Progenitor cell of endocrine pancreas (in vitro differentiated cells): ENCODE measurements around the gene LGALS9. TPM values are rescaled to one million over a fixed set of nuclear protein-coding genes. Genes with fewer than 3 reads are reported as not detected.
A peak's percentile ranks its signal among the peaks of the same experiment; 100 is the strongest.
"Not testable (repeated sequence)": the region's sequence is repeated elsewhere in the genome, so short reads cannot be mapped to it uniquely, and the experiment has no call there.

Source experiments
- DNase-seq: peaks from one replicate; pipeline ENCODE4 v3.0.0; 2021; ENCODE audit warnings: low spot score; ENCODE audit not compliant: unreplicated experiment
- H3K27ac Mint-ChIP-seq: 2 replicates; pipeline ENCODE4 v1.8.0; 2021; ENCODE audit warnings: mild to moderate bottlenecking, moderate library complexity, mixed read lengths
- H3K27me3 Mint-ChIP-seq: 2 replicates; pipeline ENCODE4 v1.8.0; 2021; ENCODE audit warnings: mixed read lengths
- H3K36me3 Mint-ChIP-seq: 2 replicates; pipeline ENCODE4 v1.8.0; 2022; ENCODE audit warnings: mixed read lengths; ENCODE audit not compliant: insufficient read depth
- H3K4me1 Mint-ChIP-seq: 2 replicates; pipeline ENCODE4 v1.8.0; 2021; ENCODE audit warnings: low read depth, mixed read lengths
- H3K4me3 Mint-ChIP-seq: 2 replicates; pipeline ENCODE4 v1.8.0; 2021; ENCODE audit warnings: low read depth, mild to moderate bottlenecking, moderate library complexity, mixed read lengths
- H3K9me3 Mint-ChIP-seq: 2 replicates; pipeline ENCODE4 v1.8.0; 2021; ENCODE audit warnings: low read depth, mixed read lengths
- total RNA-seq: library from RNA; stranded (reverse); gene quantifications from 2 replicates; pipeline ENCODE4 v1.2.1, GENCODE V29; 2021
- TF ChIP-seq, protein P1 (sequence below): fragments of 200-600 bp; sonication (generic); IDR thresholded peaks from one replicate; pipeline ENCODE4 v1.5.0; 2021; ENCODE audit warnings: antibody characterized with exemption, mild to moderate bottlenecking; ENCODE audit not compliant: unreplicated experiment

Gene LGALS9
- total RNA-seq, 1 donor from 2014 or later = 2.1 TPM

DNA sequence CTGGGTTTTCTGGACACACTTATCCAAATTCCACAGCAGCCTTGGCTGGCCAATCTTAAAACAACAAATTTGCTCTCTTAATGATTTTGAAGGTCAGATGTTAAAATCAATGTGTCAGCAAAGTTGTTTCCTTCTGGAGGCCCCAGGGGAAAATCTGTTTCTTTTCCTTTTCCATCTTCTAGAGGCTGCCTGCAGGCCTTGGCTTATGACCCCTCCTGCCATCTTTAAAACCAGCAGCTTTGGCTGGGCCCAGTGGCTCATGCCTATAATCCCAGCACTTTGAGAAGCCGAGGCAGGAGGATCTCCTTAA, 3.0 kb downstream of the LGALS9 start:
- H3K27ac Mint-ChIP-seq = peak overlapping the region; percentile 29
- H3K4me3 Mint-ChIP-seq = no peak overlapping the region
- DNase-seq = no peak
- TF ChIP-seq, protein P1, sequence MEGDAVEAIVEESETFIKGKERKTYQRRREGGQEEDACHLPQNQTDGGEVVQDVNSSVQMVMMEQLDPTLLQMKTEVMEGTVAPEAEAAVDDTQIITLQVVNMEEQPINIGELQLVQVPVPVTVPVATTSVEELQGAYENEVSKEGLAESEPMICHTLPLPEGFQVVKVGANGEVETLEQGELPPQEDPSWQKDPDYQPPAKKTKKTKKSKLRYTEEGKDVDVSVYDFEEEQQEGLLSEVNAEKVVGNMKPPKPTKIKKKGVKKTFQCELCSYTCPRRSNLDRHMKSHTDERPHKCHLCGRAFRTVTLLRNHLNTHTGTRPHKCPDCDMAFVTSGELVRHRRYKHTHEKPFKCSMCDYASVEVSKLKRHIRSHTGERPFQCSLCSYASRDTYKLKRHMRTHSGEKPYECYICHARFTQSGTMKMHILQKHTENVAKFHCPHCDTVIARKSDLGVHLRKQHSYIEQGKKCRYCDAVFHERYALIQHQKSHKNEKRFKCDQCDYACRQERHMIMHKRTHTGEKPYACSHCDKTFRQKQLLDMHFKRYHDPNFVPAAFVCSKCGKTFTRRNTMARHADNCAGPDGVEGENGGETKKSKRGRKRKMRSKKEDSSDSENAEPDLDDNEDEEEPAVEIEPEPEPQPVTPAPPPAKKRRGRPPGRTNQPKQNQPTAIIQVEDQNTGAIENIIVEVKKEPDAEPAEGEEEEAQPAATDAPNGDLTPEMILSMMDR = no peak
- H3K36me3 Mint-ChIP-seq = no peaks in the 10 kb centered on the region
- no peaks in the 10 kb centered on the region for H3K27me3 Mint-ChIP-seq
- H3K9me3 Mint-ChIP-seq = no peaks in the 10 kb centered on the region
- peaks cover 6% of the 10 kb centered on the region for H3K4me1 Mint-ChIP-seq

DNA sequence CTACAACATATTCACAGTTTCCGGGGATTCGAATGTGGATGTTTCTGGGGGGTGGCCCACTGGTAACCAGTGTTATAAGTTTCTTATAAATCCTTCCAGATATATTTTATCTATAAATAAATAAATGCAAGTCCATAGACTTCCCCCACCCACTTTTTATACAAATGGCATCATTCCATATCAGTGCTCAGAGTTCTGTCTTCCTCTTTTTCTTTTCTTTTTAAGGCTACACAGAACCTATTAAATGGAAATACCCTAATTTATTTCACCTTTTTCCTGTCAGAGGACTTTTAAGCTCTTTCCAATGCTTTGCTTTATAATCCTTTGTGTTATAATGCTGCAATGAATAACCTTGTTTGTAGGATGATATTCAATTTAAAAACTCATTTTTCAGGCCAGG, 3.8 kb downstream of the LGALS9 start:
- H3K4me1 Mint-ChIP-seq = peaks cover 6% of the 10 kb centered on the region
- TF ChIP-seq, protein P1 = no peak
- H3K27ac Mint-ChIP-seq = no peak overlapping the region
- H3K27me3 Mint-ChIP-seq = no peaks in the 10 kb centered on the region
- no peak overlapping the region for H3K4me3 Mint-ChIP-seq
- H3K9me3 Mint-ChIP-seq = no peaks in the 10 kb centered on the region
- no peak for DNase-seq
- no peaks in the 10 kb centered on the region for H3K36me3 Mint-ChIP-seq

DNA sequence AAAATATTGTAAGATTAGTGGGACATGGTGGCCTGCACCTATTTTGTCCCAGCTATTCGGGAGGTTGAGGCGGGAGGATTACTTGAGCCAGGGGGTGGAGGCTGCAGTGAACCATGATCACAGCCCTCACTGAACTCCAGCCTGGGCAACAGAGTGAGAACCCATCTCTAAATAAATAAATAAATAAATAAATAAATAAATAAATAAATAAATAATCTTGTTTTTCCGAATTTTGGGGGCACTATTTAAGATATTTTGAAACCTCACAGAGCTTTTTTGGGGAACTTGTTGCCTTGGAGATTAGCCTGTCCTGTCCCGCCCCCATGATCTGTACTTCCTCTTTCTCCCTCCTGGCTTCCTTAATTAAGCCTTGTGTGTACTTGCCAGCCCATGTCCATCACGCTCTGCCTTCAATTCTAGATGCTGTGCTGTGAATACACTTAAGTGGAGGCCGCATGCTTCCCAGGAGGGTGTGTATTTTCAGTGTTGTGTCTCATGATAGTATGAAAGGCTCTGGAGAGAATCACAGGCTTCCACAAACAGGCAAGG, 4.4 kb downstream of the LGALS9 start:
- Mint-ChIP-seq H3K9me3 (no peaks in the 10 kb centered on the region), H3K4me1 (peaks cover 10% of the 10 kb centered on the region), H3K27me3 (no peaks in the 10 kb centered on the region), H3K27ac (no peak overlapping the region), H3K36me3 (no peaks in the 10 kb centered on the region), H3K4me3 (no peak overlapping the region)
- DNase-seq = no peak
- TF ChIP-seq, protein P1 = no peak

DNA sequence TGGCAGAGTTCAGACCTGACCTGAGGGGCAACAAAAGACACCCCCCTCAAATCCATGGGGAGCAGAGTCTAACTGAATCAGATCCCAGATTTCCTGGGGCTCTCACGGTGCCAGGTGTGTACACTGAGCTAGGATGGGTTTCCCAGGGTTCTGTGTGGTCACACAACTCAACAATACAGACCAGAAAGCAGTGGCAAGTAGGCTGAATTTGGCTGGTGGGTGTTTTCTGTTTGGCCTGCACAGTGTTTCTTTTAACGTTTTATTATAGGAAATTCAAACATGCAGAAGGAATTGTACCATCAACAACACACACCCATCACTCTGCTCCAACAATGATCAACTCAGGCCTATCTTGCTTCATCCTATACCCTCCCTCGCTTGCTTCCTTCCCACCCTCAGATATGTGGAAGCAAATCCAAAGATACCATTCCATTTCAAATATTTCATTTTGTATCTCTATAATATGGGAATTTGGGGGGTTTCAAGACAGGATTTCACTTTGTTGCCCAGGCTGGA, 5.1 kb downstream of the LGALS9 start:
- H3K27me3 Mint-ChIP-seq, H3K9me3 Mint-ChIP-seq: not testable (repeated sequence)

DNA sequence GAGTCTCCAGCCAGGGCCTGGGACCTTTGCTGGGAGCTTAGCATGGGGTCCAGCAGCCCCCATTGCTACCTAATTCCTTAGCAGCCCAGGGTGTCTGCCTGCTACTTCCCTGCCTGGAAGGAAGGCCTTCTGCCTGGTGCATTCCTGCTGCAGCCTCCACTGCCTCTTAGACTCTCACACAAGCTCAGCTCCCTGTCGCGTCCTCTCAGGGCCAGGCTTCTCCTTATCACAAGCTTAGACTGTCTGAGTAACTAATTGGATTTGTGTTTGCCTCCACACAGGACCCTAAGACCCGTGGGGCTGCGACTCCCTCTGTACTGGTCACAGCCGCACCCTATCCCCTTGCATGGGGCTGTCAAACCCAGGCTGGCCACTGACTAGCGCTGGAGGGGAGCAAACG, 6.8 kb downstream of the LGALS9 start:
- H3K36me3 Mint-ChIP-seq, DNase-seq, H3K27ac Mint-ChIP-seq, H3K9me3 Mint-ChIP-seq, H3K4me3 Mint-ChIP-seq, H3K27me3 Mint-ChIP-seq: not testable (repeated sequence)
- H3K4me1 Mint-ChIP-seq = peaks cover 20% of the 10 kb centered on the region

More for the DNA sequence above, 5.1 kb downstream of the LGALS9 start:
- not testable (repeated sequence) for H3K4me3 Mint-ChIP-seq, H3K36me3 Mint-ChIP-seq, H3K27ac Mint-ChIP-seq, DNase-seq
- peaks cover 17% of the 10 kb centered on the region for H3K4me1 Mint-ChIP-seq

DNA sequence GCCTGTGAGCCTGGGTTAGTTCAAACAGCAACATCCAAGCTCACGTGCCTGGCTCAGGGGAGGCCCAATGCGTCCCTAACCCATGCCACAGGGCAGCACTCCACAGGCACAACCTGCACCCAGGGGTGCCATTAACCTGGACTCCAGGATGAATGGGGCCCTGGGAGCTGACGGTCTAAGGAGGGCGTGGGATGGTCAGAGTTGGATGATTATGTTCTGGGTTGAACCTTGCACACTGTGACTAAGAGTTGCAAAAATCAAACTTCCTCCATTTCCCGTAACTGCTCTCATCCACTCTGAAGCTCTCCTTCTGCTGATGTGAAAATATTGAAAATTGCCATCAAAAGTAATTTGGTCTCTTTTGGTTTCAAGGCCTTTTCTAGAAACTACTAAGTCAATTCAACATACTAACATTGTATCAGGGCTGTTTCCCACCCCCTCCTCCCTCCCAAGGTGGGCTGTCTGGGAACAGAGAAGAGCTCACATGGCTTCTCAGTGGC, 7.5 kb downstream of the LGALS9 start:
- H3K27me3 Mint-ChIP-seq, H3K4me3 Mint-ChIP-seq, H3K27ac Mint-ChIP-seq, DNase-seq, H3K9me3 Mint-ChIP-seq, H3K36me3 Mint-ChIP-seq: not testable (repeated sequence)
- peaks cover 17% of the 10 kb centered on the region for H3K4me1 Mint-ChIP-seq

DNA sequence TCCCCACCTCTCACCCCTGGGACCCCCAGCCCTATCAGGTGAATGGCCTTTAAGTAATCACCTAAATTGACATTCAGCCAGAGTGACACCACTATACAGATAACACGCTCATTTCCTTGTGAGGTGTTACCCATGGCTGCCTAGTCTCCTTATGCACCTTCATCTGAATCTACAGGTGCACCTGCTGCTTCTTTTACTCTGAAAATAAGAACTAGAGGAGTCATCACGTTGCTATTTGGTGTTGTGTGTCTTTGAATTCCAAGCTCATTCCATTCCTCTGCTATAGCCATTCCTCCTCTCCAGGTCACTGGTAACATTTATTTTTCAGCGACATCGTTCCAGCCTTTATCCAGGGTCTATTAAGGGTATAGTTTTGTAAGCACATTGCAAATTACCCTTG, 9.8 kb downstream of the LGALS9 start:
- no peak overlapping the region for H3K4me3 Mint-ChIP-seq
- TF ChIP-seq, protein P1 = no peak
- no peak for DNase-seq
- no peaks in the 10 kb centered on the region for H3K27me3 Mint-ChIP-seq
- H3K36me3 Mint-ChIP-seq = no peaks in the 10 kb centered on the region
- H3K27ac Mint-ChIP-seq = no peak overlapping the region
- H3K4me1 Mint-ChIP-seq = peaks cover 14% of the 10 kb centered on the region
- no peaks in the 10 kb centered on the region for H3K9me3 Mint-ChIP-seq
